HK-2 (cell line): ENCODE data around the gene MB21D2.
"Not testable (repeated sequence)": the region's sequence is repeated elsewhere in the genome, so short reads cannot be mapped to it uniquely, and the experiment has no call there.

Experiments
- DNase-seq: peaks from one replicate; pipeline ENCODE4 v3.0.0-alpha.2; 2018; ENCODE audit not compliant: unreplicated experiment

MB21D2 gene

DNA sequence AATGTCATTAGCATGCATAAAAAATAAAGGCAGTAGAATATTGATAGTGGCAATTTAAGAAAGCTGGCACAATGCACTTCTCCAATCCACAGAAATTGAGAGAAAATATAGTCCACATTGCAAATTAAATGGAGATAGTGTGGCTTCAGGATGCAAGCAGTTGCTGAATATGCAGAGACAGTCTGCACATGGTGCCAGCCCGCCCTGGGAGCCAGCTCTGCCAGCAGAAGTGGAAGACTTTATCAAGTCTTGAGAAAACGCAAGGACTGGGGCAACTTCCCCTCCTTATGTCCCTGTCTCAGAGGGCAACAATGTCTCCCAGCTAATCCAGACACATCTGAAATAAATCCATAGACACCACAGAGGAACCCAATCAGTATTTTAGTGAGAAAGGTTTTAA, 57.2 kb downstream of the MB21D2 start:
- no peak for DNase-seq

DNA sequence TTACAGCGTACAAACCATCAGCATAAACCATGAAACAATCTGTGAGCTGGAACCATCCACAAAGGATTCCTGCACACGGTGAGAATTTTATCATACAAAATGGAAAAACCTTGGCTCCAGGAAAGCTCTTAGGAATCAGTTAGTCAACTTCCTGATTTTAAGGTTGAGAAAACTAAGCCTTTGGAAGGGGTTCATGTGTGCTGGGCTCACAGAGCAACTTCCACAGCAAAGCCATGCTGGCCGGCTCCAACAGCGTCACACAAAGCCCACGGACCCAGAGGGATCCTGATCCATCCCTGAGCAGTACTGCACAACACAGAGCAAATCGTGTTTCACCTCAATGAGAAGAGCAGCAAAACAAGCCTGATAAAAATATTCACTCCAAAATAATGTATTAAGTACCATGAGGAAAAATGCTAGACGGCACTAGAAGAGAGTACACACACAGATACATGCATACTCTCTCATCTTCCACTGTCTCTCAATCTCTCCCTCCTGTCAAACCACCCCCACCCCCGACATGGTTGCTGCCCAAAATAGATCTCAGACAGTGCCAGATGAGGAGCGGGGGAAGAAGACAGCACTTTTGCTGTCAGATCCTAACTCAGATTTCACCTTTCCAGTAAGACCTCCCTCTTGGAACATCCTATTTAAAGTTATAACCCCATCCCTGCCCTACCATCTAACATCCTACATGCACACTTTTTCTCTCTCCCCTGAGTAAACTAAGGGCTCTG, 58.6 kb downstream of the MB21D2 start:
- no peak for DNase-seq

DNA sequence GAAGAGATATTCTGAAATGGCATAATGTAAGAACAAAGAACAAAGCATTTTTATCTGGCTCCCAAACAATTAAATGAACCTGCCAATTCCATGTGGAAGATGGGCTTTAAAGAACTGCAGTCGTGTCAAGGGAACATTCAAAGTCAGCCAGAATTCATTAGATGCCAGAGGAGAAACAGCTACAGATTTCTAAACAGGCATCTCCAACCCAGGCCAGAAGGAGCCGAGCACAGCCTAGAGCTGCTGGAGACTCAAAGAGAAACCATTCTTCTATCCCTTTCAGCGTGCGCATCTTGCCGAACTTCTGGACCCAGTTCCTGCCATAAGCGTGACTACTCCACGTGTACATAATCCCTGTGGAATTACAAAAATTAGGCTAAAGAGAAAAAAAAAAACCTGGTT, 60.4 kb downstream of the MB21D2 start:
- DNase-seq, result no peak

DNA sequence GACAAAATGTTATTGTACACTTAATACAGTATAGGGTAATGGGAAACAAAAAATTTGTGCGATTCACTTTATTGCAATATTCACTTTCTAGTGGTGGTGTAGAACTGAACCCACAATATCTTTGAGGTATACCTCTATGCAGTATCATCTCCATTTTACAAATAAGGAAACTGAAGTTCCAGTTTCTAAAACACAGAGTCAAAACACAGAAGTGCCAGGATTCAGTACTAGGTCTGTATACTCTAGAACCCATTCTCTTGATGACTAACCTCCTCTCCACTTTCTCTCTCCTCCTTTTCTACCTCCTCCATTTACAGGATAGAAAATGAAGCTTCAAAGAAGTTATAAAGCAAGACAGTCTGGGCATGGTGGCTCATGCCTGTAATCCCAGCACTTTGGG, 62.2 kb downstream of the MB21D2 start:
- DNase-seq, result no peak

DNA sequence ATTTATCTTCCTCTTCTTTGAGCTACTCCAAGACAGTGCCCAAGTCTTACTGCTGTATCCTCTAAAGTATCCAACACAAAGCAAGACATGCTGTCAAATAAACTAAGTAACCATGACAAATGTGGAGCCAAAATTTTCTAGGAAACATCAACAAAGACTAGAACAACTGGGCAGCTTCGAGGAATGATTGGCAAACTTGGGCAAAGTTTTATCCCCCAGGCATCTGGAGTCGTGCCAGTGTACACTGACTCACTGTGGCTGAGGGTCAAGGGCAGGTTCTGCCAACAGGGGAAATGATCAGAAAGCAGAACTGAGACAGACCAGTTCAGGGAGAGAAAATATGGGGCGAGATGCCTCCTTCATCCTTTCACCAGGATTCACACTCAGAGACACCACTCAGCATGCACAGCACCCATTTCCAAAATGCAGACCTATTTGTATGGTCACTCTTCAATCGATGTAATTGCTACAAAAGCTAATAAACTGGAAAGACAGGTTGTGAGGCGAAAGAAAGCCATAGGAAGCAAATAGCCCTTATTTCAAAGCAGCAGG, 65.8 kb downstream of the MB21D2 start:
- peak; percentile 84 for DNase-seq

DNA sequence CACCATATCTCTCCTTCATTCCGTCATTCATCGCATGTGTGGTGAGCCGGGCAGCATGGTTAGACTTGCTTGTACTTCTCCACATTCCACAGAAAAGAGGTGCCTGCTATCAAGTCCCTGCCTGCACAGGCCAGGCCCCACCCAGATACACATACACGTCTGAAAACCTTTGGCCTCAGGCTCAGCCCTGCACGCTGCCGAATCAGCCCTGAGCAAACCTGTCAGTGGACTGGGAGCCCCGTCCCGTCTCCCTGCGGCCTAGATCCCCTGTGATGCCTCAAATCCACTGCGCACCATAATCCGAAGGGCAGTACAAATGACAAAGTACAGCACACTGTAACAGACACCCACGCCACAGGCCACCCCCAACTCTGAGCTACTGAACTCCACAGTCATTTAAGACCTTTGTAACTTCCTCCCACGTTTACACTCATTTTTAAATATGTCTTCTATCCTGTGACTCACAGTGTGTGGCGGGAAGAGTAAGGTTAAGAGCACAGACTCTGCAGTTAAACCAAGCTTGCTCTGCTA, 67.1 kb downstream of the MB21D2 start:
- peak; percentile 27 for DNase-seq

DNA sequence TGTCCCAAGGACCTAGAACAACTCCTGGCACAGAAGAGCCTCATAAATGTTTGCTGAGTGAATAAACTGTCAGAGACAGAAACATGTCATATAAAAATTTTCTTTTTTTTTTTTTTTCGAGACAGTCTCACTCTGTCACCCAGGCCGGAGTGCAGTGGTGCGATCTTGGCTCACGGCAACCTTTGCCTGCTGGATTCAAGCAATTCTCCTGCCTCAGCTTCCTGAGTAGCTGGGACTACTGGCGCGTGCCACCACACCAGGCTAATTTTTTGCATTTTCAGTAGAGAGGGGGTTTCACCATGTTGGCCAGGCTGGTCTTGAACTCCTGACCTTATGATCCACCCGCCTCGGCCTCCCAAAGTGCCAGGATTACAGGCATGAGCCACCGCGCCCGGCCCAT, 67.8 kb downstream of the MB21D2 start:
- not testable (repeated sequence) for DNase-seq

DNA sequence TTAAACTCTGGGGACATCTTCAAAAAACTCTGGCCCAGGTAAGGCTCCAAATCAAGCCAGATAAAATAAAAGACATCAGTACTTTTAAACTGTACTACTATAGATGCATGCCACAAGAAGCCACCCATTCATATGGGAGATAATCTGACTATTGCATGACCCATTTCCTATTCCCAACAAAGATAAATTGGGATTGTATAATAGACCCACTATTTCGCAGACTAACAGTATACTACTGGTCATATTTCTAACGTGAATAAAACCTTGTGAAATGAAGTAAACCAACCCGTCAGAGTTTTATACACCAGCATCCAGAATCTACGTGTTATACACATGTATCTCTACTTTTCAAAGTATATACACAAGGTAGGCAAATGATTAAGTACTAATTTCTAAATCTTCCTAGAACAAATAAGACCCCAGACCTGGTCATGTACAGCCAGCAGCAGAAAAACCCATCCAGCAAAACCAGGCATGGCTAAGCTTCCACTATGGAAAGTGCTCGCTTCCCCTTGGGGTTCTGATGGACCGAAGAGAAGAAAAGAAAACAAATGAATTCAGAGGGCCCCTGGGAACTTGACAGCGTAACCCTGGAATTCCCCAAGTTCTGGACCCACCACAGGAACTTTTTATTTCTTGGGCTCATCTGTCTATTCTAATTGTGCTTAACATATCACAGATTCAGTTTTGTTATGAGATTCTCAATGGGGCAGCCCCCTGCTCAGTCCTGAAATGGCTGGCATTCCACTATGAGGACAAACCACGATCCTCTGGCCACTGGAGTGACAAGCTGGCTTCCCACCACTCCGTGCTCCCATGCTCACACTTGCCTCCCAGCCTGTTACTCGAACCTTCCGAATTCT, 69.1 kb downstream of the MB21D2 start:
- DNase-seq, result no peak

DNA sequence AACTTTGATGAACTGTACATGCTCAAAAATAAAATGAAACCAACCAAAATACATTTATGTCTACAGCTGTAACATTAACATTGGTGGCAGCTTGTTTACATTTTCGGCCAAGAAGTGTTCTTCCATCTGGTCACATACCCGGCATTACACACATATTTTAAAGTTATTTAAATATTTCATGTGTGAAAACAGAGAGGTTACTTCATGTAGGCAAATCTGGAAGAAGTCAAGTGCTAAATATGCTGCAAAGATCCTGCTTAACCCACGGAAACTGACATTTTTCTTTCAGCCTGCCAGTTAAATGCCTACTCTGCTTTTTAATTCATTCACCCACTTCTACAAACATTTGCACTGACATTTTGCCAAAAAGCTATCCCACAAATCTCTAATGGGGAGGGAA, 69.7 kb downstream of the MB21D2 start:
- no peak for DNase-seq

DNA sequence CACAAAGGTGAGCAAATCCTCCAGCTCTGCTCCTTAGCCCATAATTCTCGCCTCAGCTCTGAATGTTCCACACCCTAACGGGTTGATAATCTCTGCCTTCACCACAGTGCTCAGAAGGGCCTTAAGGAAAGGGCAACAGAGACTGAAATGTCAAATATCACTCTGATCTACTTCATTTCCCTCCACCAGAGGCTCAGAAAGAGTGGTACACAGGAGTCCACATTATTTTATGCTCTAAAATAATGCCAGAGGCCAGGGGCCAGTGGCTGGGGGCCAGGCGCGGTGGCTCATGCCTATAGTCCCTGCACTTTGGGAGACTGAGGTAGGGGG, 72.2 kb downstream of the MB21D2 start:
- DNase-seq, result no peak

DNA sequence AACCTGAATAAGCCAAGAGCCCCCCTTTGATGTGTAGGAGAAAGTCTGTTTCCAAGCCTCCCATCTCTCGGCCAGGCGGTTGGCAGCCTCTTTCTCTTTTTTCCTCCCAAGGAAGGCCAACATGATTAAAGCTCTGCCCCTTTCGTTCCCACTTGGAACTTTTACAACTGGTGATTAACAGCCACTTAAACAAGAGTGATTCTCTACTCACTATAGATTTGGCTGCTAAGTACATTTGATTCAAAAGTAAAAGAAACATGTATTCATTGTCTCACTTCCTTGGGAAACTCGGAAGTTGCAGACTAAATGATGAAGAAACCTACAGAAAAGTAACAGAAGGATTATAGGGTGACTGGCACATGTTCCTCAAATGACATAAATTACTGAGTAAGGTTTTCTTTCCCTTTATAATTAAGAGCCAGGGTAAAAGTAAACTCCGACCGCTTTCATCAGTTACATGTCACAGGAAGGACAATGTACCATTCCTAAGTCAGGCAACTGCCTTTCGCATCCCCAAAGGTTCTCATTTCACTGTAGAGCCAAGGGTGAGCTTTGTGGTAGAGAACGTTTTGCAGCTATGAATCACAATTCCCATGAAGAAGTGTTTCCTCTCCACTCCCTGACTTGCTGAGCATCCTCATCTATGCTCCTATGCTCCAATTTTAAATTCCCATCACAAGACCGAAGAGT, 72.7 kb downstream of the MB21D2 start:
- DNase-seq, result no peak

DNA sequence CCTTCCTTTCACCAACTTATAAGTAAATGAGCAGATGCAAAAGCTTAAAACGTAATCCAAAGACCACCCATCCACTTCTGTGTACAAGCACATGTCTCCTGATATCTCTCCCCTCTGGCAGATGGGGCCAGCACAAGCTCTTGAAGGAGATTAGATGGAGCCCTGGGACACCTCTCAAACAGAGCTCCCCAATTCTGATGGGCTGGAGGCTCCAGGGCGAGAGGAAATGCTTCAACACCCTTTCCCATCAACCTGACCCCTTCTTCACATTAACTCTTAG, 73.2 kb downstream of the MB21D2 start:
- no peak for DNase-seq

DNA sequence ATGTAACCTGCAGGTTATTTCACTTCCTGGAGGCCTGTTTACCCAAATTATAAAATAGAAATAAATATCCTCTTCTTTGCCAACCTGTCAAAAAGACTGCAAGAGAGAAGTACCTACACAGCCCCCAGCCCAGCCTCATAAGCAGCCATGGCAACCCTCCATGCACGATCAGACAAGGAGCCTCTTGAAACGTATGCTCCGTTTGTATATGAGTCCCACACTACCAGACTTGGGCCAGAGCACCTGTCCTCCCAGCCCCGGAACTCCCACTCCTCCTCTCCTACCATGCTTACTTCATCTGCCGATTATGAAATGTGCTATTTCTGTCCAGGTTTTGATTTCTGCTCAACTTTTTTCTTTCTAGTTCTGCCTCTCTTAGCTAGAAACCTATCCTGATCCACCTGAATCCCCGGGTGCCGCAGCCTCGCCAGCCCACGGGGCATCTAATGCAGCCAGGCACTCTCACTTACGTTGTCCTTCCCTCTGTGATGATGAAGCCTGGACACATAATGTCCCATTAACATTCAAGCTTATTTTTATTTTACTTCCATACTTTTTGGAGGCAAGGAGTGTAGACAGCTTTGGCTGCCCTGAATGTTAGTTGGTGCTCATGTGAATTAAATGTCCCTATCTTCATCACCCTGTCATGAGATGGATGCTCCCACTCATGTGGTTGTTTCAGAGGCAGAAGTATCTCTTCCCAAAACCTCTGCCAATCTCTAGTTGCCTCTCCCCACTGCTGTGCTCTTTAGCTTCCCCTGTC, 73.8 kb downstream of the MB21D2 start:
- DNase-seq, result no peak

DNA sequence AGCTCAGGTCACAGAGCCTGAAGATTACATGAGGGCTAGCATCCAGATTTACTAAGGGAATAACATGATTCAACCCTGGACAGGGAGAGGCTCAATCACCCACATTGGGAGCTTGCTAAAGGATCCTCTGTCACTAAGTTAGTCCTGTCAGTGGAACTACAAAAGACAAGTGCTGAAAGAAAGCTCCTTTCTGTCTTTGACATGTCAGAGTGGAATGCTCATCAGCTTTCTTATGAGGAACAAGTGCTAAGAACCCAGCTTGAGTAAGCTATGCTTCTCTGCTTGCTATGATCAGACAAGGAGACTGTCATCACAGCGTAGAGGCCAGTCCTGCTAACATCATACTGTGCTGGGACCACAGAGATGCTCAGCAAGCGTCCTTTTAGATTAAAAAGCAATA, 74.5 kb downstream of the MB21D2 start:
- DNase-seq, result no peak

DNA sequence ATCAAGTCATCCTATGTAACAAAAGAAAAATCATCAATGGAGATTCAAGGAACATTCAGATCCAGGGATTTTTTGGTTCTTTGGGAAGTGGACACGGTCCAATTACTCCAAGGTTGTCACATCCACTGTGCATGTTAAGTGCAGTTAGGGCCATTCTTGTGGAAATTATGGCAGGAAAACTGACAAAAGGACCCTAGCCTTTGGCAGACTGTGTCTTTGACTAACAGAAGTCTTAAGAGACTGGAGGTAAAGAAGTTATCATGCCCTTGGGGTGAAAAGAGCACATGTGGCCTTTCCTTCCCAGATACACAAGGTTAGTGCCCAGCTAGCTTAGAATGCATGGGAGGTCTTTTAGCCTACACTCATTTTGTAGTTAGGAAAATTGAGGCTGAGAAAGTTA, 74.9 kb downstream of the MB21D2 start:
- no peak for DNase-seq

DNA sequence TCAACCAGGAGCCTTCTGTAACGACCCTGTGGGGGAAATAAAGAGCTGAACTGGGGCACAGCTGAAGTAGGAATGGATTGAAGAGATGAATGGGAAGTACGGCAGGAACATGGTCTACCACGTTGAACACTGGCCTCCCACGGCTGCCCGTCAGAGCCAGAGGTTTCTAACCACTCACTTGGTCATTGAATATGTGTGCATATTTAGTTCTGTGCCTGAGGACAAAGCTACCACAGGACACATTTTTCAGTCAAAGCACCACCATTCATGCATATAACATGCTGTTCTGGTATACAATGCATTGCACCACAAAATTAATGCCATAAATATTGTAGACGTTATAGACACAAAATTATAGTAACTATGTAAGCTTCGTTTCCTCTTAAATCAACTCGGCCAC, 75.5 kb downstream of the MB21D2 start:
- DNase-seq, result no peak

DNA sequence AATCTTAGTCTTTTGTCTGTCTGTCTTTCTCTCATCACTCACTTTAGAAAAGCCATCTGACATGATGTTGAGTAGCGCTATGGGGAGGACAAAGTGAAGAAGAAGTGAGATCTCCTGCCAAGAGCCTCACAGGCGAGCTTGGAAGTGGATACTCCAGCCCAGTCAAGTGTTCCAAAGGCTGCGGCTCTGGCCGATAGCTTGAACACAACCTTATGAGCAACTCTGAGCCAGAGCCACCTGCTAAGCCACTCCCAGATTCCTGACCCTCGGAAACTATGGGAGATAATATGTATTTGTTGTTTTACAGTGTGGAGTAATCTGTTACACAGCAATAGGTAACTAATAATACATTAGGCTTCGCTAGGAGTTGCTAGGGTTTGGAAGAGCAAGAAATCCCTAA, 76.2 kb downstream of the MB21D2 start:
- no peak for DNase-seq

DNA sequence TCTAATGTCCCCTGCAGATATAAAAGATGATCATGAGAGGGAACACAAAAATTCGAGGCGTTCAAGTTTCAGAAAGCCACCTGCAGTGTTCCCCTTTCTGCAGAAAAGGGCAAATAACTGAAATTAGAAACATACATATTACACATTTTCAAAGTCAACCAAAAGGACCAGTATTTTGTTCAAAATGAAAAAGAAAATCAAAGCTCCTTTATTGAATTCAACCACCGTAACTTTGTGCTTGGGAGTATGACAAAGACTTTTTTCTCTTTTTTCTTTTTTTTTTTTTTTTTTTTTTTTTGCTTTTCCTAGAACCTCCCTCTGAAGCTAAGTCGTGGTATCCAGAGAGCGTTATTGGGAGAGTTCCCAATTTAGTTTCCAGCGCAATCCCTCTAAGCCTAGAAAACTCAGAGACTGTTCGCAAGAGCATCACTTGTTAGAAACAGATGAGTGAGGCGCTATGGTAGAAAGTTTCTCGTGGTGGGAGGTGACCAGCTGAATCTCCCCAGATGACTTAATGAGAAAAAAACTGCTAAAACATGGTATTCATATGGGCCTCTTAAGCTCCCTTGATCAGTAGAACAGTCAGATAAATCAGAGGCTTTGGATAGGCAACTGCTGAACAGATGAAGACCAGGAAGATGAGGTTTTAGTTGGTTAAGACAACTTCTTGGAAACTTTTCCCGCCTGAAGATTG, 77.4 kb downstream of the MB21D2 start:
- DNase-seq, result no peak

DNA sequence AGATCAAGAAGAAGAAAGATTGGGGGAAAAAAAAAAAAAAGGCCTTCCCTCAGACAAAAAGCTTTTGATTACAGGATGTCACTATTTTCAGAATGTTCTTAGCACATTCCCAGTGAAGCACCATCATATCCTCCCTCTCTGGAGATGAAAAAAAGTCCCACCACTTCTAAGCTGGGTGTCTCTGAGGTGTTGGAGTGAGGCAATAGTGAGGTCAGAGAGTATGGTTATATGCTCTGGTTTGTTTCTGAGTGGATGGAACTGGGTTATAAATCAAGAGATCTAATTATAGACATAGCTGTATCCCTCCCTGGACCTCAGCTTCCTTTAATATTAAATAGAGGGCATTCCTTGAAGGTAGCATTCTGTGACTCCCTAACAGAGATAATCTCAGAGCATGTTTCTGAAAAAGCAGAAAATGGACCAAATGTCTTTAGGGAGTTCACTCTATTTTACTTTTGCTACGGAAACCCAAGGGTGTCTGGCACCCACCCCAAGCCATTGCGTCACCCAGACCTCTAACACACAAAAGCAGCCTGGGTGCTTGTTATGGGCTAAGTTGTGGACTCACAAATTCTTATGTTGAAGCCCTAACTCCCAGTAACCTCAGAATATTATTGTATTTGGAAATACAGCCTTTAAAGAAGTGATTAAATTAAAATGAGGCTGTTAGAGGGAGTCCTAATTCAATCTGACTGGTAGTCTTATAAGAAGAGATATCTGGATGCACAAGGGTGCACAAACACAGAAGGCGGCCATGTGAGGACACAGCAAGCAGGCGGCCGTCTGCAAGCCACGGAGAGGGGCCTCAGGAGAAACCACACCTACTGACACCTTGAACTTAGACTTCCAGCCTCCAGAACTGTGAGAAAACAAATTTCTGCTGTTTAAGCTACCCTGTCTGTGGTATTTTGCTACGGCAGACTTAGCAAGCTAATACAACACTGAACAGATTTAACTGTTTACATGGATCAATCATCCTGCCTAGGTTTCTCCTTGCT, 81.5 kb downstream of the MB21D2 start:
- DNase-seq, result no peak

DNA sequence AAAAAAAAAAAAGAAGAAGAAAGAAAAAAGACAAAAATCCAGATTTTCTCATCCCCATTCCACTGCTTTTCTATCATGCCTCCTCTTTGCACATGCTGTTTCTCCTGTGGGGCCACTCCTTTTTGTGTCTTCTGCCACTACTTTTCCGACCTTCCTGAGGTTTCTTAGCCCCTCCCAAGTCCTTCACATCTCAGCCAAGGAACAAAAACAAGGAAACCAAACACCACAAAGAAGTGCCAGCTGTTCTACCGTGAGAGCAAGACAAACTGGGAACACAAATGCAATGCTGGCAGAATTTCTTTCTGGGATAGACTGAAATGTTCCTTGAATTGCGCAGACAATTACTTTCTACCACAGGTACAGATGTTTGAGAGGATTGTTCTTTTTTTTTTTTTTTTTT, 83.2 kb downstream of the MB21D2 start:
- DNase-seq, result no peak
